GM18498 (cell line): ENCODE data around the gene KLHL29.

Source experiments
- ATAC-seq: cut with Tn5 transposase; IDR thresholded peaks from one replicate; pipeline ENCODE4 v1.9.1; 2021; ENCODE audit warnings: mild to moderate bottlenecking, moderate library complexity; ENCODE audit not compliant: unreplicated experiment

KLHL29 gene

DNA sequence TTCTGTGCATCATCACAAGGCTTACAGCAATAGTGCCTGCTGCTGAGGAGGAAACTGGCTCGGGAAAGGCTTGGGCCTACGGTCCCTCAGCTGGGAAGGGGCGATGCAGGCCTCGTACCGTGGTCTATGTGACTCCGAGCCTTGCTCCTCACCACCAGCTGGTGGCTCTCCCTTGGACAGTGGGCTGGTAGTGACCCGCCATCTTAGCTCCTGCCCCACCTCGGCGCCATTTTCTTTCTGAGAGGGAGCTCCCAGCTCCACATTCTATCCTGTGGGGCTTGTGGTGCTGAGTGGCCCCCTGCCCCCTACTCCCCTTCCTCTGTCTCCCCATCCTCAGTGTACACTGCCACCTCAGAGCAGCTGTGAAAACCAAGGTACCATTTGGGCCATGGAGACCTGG is 255.7 kb downstream of the KLHL29 start:
- no peak for ATAC-seq

DNA sequence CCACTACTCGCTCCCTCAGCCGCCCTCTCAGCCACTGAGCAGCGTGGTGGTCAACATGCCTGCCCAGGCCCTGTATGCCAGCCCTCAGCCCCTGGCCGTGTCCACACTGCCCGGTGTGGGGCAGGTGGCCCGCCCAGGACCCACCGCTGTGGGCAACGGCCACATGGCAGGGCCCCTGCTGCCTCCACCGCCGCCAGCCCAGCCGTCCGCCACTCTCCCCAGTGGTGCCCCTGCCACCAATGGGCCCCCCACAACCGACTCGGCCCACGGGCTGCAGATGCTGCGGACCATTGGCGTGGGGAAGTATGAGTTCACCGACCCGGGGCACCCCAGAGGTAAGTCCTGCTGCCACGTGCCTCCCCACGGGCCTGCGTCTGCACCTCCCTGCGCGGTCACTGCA is 257.5 kb downstream of the KLHL29 start:
- ATAC-seq, result no peak

DNA sequence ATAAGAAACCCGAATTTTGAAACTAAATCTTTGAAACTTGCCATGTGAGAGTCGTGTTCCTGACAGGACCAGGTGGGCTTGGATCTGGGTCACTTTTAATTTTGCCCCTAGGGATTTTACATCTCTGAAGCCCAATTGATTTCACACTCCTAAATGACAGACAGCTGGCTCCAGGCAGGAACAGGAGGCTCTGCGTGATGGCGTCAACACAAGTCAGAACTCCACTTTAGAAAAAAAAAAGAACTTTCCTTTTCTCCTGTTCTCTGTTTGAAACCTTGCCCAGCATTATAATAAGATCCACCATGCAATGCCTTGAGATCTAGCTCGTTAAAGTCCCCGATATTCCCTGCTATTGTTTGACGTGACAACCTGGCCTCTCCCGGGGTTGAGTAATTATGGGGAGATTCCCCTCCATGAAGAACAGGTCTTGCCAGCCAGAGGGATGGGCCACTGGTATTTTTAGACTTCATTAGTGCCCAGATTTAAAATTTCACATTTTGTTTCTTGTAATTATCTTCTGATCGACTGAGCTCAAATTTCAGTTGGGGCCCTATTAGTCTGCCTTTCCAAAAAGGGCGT is 260.3 kb downstream of the KLHL29 start:
- no peak for ATAC-seq

DNA sequence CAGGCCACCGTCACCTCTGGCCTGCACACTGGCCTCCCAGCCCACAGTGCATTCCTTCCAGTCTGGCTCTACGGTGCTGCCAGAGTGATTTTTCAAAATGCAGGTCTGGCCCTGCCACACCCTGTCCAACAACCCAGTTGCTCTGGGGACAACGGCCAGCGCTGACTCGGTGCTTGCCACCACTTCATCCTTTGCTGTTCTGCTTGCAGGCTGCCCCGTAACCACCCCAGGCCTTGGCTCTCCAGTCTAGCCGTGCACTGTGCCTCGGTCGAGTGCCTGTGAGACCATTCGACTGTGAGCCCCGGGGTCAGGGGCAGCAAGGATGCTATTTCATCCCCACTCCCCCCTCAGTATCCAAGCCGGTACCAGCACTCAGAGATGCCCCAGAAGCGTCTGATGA is 262.6 kb downstream of the KLHL29 start:
- ATAC-seq, result no peak

DNA sequence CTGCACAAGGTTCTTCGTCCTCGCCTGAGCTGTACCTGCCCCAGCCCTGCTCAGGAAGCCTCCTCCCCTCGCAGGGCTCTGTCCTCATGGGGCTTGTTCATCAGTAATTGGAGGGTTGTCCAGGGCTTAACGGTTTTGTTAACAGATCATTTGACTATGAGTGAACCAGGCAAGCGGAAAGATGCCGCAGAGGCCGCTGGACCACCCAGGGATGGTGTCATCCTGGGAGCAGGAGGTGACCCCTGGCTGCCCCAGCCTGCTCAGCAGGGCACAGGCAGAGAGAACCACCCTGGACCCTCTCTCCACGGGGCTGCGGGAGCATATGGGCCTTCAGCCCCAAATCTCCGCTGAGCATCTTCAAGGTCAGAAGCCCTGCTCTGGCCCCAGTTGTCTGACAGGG is 264.3 kb downstream of the KLHL29 start:
- no peak for ATAC-seq

DNA sequence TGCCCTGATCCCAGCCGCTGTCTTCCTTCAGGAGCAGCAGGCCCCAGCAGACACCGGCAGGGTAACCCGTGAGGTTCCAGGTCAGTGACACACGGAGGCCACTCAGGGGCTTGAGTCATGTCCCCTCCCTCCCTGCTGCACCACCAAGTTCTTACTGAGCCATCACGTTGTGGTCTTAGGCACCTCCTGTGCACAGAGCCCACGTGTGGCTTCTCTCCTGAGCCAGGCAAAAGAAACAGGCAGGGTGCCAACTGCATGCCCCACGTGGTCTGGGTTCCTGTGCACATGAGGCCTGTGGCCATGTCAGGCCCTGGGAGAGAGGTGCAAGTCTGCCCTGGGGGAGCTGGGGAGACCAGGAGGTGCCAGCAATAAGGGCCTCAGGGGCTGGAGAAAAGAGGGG is 264.8 kb downstream of the KLHL29 start:
- no peak for ATAC-seq

DNA sequence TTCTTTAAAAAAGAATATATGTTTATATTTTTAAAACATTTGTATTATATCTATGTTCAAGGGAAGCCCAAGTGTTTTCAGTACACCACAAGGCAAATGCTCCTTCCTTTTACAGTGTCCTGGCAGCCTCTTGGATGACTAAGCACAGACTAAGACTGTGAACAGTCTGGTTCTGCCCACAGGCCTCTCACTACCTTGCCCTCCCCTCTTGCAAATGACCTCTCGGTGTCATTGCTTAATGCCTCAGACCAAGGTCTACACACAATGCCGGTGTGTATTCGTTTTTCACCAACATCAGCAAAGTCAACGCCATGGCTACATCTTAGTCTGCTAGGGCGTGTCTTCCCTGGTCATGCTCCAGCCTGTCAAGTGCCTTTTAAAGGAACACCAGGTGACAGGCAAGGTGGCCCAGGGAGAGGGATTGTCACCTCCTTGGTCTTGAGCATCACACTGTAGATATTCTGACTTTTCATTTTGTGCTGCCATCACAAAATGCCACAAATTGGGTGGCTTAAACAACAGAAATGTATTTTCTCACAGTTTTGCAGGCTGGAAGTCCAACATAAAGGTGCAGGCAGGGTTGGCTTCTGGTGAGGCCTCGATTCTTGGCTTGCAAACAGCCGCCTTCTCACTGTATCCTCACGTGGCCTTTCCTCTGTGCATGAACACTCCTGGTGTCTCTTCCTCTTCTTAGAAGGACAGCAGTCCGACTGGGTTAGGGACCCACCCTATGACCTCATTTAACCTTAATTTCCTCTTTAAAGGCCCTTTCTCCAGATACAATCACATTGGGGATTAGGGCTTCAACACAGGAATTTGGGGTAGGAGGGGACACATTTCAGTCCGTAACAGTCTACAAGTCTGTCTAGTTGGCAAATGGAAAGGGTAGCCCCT is 266.5 kb downstream of the KLHL29 start:
- ATAC-seq, result no peak

DNA sequence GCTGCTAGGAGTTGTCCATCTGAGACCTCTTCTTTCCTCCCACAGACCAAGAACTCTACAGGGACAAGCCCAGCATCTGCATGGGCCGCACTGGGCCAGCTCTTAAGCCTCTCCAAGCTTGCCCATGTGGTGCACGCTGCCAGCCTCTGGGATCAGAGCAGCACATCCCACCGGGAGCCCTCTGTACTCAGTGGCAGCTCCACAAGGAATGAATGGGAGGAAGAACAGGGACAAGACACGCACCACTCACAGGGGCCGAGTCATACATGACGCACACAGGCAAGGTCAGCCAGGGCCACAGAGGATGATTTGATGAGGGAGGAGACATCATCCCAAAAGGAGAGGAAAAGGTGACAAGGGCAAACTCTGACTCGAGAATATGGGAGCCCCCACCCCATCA is 268.3 kb downstream of the KLHL29 start:
- no peak for ATAC-seq

DNA sequence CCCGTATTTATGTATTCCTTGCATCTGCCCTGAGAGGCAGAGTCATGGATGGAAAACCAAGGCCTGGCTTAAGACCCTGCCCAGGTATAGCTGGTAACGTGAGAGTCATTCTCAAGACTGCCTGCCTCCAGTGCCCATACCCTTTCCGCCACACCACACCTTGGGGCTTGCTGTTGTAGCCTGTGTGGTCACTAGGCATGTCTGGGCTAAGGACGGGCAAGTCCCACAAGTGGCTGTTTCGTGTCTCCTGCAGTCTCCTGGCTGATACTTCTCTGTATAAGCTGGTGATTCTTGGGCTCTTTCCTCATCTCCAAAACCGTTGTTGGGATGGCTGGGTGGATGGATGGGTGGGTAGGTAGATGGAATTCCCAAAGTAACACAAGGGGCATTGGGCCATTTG is 269.8 kb downstream of the KLHL29 start:
- no peak for ATAC-seq

DNA sequence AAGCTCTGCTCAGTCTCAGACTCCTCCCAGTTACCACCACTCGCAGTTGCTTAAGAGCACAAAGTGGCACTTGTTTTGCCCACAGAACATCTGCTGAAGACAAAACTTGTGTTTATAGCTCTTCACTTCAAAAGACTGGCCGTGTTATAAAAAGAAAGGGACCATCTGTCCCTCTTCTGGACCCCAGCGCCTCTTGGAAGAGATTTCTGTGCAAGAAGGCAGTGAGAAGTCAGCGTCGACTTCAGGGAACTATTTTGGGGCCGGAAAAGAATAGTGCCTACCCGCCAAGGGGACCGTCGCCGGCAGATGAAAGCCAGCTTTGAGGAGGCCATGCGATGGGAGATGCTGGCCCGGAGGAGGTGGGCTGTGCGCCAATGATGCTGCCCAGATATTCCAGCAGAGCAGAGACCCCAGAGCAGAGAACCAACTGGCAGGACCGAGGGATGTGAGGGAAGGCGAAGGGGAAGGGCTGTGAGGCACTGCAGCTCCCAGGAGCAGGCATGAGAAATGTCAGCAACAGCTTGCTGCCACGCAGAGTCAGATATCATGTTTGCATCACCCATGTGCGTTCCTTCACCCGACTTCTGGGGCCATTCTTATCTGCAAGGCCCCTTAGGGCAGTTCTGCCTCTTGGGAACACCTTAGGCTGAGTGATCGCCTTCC is 271.1 kb downstream of the KLHL29 start:
- ATAC-seq, result no peak

DNA sequence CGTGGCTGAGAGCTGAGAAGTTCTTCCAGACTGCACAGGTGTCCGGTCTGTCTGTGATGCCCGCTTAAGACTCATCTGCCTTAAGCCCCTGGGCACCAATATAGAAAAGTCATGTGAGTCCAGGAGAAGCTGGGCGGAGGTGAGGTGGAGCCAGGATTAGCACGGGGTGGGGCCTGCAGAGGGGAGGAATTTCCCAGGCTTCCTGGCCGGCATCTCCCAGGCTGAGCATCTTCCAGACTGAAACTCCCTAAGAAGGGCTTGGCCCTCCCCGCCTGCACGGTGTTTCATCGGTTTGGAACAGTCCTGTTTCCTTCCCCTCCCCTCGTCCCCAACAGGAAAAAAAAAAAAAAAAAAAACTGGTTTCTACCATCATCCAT is 271.6 kb downstream of the KLHL29 start:
- no peak for ATAC-seq

DNA sequence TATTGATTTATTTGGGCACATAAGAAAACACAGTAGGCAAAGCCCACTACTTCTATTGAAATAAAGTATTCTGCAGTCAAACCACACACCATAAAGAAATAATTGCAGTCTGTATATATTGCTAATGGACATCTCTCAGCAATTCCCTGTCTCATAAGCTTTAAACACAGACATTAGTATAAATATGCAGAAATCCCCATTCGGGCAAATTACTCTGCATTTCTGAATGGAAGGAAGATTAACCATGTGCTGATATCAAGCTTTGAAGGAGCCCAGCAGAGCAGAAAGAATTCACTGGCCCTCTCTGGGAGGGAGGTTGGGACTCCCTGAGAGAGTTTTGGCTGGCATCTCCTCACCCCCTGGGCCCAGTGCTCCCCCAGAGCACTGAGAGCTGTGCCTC is 272.4 kb downstream of the KLHL29 start:
- ATAC-seq, result no peak

DNA sequence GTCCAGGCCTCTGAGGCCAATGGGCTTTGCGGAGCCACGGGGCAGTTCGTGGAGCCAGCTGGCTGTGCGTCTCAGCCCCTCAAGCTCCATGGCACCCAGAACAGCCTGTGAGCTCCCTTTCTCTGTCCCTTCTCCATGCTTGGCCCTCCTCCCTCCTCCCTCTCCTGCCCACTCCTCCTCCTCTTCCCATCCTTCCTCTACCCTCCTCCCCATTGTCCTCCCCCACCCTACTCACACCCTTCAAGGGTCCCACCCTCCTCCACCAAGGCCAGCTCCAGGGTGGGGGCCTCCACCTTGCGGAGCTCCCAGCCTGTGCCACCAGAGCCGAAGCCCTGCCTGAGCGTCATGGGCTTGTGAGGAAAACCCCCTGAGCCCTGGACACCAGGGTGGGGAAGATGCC is 273.0 kb downstream of the KLHL29 start:
- ATAC-seq, result no peak

DNA sequence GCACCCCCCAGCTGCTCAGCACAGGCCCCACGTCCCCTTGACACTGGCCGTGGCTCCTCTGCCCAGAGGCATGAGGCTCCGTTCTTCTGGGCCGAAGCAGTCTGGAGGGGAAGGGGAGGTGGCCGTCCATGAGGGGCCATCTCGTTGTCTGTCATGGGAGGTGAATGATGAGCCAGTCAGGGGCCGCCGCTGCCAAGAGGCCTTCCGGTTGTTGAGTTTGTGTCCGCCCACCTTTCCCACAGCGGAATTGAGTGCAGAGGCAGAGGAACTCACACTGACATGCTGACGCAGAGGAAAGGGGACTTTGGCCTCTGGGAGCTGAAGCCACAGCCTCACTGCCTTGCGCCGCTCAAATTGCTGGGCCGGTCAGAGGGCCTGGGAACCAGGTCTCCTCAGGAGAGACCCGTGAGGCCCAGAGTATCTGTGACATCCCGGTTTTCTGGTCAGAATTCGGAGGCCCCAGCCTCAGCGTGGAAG is 273.5 kb downstream of the KLHL29 start:
- no peak for ATAC-seq

DNA sequence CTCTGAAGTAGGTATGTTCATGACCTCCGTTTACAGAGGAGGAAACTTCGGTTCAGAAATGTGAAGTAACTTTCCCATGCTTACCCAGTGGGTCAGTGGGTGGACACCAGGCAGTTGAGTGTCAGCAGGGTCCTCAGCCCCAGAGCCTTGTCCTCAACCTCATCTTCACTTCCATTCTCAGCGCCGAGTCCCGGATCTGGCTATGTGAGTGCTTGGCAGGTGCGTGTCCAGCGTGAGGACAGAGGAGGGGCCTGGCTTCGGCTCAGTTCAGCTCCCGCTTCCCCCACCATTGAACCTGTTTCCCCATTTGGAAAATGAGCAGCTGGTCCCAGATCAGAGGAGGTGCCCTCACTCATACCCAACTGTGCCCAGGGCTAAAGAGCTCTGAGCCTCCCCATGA is 274.3 kb downstream of the KLHL29 start:
- ATAC-seq, result no peak

DNA sequence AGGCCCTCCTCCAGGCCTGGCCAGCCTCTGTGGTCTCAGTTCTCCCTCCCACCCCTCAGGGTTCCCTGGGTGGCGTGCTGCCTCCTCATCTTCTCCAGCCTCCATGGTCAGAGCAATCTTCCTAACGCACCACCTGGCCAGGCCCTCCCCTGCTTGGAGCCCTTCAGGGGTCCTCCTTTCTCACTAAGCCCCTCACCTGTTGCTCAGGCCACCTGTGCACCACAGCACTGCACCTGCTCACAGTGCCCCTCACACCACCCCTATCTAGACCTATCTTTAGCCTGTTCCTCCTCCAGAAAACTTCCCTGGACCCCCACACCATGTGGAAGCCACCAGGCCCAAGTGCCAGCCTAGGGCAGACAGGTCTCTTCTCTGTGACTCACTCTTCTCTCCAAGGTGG is 274.8 kb downstream of the KLHL29 start:
- no peak for ATAC-seq

DNA sequence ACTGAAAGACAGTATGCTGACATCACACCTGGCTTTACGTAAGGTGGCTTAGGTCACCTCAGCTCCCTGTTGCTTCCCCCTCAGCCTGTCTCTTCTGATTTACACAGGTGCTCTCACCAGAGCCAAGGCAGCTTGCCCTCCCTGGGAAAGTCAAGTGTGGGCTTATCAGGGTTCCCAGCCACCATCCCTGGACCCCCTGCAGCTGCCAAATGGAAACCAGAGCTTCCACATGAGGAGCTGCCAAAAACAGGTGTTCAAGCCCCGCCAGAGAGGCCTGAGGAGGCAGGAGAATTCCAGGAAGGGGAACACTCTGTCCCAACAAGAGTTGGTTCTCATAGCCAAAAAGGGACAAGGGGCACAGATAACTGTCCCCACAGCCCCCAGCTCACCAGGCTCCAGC is 275.3 kb downstream of the KLHL29 start:
- ATAC-seq, result no peak

DNA sequence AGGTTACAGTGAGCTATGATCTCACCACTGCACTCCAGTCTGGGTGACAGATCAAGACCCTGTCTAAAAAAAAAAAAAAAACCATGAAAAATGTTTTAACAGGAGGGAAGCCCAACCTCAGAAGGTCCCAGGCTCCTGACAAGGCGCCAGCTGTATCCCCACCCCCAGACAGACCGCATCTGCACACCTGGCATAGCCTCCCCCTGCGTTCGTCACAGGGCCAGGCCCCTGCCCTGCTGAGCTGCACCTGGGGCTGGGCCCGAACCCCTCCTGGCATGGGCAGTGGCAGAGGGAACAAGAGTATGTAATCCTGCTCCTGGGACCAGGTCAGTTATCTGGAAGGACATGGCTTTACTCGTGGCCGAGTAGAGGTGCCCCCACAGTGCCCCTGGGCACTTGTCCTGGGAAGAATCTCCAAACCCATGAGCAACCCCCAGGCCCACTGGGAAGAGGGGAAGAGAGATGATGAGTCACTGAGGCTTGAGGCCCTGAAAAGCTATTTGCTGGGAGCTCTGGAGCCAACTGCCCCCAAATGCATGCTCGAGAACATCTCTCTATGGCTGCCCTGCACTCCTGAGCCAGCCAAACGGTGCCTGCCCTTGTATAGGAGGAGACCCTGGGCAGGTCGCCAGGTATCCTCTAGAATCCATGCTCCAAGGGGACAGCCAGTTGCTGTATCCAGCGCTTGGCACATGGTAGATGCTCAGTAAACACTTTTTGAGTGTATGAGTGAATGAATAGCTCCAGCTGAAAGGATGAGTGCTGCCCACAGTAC is 276.5 kb downstream of the KLHL29 start:
- ATAC-seq, result no peak

DNA sequence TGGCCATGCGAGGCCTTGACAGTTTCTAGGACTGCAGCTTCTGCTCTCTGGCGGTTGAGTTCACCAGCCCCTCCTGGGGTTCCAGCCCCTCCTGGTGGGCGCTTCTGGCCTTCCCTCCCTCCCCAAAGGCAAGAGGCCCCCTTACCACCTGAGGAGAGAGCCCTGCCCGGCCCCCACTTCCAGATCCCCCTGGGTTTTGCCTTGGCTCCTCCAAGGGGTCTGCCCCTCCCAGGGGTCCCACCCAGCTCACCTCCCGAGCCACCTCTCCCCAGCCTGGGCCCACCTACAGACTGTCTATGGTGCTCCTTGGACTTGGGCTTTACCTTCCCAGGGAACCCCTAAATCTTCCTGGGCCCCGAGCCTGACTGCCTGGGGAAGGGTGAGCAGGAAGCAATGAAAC is 277.5 kb downstream of the KLHL29 start:
- no peak for ATAC-seq

DNA sequence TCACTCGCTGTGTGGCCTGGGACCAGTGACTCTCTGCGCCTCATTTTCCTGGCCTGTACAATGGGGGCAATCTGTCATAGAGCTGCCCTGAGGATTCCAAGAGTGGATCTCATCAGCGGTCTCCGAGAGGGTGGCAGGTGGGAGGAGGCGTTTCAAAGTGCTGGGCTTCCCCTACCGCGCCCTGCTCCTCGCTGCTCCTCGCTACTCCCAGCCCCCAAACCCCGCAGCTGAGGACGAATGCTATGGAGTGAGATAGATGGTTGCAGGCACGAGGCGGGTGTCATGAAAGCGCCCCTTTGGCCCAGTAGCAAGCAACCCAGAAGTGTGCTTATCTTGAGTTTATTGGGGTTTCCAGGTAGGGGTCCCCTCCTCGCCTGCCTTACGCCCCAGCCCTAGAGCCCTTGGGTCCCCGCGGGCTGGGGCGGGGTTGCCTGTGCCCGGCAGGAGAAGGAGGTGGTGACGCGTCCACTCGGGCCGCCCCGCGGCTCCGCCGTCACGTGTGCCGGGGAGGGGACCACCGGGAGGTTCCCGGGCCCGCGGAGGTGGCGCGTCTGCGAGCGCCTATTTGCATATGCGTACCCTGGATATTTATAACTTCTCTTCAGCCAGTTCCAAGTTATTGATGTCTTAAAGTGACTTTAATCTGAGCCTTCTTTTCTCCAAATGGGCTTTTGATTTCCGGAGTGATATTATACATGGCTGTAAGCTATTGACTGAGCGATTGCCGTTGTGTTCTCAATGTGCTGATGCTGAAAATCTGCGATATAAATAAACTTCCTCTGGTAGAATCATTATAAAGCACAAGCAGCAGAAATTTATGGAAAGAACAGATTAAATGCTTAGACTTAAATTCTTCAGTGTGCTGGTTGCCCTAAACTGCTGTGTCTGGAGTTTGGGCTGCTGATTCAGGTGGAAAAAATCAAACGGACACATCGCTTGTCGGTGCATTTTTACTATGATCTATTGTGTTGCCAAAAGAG is 278.3 kb downstream of the KLHL29 start:
- ATAC-seq, result no peak
